ENCODE data around the gene COX4I2.
A peak's percentile ranks its signal among the peaks of the same experiment; 100 is the strongest.
"Not testable (repeated sequence)": the region's sequence is repeated elsewhere in the genome, so short reads cannot be mapped to it uniquely, and the experiment has no call there.

The COX4I2 gene

GRCh38 chr20:31606804-31607639 lies 30.7 kb upstream of the COX4I2 start:
- DNase-seq, result peak; percentile 65

GRCh38 chr20:31607640-31608250 lies 30.0 kb upstream of the COX4I2 start:
- no peak for DNase-seq

DNA sequence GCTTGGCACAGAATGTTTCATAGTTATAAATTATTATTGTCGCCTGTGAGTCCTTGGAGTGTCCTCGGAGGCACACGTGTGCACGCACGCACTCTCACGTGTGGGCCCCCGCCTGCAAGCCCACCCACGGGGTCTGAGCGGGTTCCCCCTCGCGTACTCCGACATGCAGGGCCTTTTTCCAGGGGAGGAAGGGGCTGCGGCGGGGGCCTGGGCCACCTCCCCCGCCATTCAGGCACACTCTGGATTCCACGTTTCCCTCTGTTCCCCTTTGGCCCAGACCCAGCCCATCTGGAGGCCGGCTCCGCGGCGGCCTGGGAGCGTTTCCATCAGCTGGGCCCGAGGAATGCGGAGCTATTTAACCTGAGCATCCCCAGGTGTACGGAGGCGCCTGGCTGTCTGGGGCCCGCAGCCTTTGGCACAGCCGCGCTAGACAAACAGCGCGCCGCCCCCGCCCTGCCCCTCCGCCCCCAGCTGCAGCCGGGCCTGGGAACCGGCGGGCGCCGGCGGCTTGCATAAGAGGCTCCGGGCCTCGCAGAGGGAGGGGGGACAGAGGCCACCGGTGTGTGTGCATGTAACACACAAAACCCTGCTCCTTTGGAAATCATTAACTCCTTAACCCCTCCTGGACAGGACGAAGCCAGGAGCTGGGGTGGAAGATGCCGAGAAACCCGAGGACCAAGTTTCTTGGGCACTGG lies 29.3 kb upstream of the COX4I2 start:
- DNase-seq, result peak; percentile 86

DNA sequence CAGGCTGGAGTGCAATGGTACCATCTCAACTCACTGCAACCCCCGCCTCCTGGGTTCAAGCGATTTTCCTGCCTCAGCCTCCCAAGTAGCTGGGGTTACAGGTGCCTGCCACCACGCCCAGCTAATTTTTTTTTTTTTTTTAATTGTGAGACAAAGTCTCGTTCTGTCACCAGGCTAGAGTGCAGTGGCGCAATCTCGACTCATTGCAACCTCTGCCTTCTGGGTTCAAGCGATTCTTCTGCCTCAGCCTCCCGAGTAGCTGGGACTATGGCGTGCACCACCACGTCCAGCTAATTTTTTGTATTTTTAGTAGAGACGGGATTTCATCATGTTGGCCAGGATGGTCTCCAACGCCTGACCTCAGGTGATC lies 25.5 kb upstream of the COX4I2 start:
- DNase-seq, result not testable (repeated sequence)

- DNase-seq, result no peak
These were observed 22.3 kb upstream of the COX4I2 start for GRCh38 chr20:31615416-31615815.

DNA sequence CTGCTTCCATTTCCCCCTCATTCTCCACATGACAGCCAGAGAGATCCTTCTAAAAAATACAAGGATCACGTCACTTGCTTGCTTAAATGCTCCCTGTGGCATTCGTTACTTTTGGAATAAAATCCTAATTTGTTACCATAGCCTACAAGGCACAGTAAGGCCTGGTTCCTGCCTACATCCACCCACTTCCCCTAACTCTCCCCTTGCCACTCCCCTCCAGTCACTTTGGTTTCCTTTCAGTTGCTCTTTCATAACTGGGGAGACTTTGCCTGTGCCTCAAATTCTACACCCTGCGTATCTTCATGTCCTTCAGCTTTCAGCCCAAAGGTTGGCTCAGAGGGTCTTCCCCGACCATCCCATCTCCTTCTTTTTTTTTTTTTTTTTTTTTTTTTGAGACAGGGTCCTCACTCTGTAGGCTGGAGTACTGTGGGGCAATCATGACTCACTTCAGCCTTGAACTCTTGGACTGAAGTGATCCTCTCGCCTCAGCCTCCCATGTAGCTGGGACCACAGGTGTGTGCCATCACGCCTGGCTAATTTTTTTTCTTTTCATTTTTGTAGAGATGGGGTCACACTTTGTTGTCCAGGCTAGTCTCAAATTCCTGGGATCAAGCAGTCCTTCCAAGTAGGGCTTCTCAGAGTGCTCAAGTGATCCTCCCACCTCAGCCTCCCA lies 20.1 kb upstream of the COX4I2 start:
- no peak for DNase-seq

DNA sequence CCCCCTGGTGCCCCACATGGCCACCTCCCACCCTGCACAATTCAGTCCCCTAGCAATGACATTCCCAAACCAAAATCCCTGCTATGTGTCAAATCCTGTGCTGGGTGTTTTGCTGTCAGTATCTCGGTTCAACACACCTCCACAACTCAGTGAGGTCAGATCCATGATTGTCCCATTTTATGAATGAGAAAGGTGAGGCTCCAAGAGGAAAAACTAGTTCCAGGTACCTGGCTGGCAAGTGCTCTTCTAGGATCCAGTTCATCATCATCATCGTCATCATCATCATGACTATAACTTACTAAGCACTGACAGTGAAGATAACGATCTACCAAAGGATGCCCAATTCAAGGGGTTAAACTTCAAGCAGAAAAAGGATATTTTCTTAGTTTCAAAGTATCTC lies 17.5 kb upstream of the COX4I2 start:
- DNase-seq, result no peak

GRCh38 chr20:31623123-31623505 lies 14.6 kb upstream of the COX4I2 start:
- not testable (repeated sequence) for DNase-seq

GRCh38 chr20:31626534-31626933 lies 11.2 kb upstream of the COX4I2 start:
- DNase-seq, result not testable (repeated sequence)

DNA sequence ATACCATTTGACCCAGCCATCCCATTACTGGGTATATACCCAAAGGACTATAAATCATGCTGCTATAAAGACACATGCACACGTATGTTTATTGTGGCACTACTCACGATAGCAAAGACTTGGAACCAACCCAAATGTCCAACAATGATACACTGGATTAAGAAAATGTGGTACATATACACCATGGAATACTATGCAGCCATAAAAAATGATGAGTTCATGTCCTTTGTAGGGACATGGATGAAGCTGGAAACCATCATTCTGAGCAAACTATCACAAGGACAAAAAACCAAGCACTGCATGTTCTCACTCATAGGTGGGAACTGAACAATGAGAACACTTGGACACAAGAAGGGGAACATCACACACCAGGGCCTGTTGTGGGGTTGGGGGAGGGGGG lies 9.7 kb upstream of the COX4I2 start:
- DNase-seq, result not testable (repeated sequence)

DNA sequence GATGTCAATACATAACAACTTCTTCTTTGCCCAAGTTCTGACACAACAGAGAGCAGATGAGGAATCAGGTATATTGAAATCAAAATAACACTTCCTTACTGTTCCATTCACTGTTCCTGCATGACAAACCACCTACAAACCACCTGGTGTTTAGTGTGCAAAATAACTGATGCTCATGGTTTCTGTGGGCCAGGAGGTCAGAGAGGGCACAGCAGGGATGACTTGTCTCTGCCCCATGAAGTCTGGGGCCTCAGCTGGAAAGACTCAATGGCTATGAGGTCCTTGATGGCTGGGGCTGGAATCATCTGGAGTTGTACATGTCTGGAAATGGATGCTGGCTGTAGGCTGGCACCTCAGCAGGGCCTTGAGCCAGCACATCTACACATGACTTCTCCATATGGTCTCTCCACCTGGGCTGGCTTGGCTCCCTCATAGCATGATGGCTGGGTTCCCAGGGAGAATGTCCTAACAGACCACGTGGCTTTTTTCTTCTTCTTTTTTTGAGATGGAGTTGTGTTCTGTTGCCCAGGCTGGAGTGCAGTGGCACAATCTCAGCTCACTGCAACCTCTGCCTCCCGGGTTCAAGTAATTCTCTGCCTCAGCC lies 7.4 kb upstream of the COX4I2 start:
- DNase-seq, result no peak

DNA sequence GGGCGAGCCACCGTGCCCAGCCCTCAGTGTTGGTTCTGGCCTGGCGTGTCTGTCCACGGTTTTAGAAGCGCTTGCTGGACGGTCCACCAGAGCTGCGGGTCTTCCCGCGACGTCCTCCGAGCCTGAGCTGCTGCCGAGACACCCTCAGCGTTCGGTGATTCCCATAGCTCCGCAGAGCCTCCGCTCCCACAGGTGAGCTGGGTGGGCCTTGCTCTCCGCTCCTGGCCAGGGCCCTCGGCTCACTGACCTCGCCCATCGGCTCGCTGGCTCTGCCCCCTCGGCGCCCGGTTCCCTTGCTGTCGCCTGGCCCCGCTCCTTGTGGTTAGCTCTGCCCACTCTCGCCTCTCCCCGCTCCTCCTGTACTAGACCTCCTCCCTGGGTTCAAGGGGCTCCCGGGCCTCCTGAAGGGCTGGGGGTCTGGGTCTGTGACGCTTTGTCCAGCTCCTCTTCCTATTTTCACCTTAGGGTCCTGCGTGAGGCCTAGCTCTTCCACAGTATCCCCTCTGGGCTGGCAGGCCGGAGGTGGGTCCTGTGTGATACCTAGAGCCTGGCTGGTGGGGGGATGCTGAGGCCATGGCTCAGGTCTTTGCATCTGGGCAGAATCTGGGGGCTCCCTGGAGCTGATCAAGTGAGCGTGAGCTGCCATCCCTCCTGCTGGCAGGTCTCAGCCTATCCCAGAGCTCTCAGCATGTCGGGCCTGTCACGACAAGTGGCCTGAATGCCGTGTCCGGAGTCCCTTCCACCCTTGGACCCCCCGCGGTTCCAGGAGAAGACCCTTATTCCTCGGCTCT lies 5.0 kb upstream of the COX4I2 start:
- DNase-seq, result no peak

DNA sequence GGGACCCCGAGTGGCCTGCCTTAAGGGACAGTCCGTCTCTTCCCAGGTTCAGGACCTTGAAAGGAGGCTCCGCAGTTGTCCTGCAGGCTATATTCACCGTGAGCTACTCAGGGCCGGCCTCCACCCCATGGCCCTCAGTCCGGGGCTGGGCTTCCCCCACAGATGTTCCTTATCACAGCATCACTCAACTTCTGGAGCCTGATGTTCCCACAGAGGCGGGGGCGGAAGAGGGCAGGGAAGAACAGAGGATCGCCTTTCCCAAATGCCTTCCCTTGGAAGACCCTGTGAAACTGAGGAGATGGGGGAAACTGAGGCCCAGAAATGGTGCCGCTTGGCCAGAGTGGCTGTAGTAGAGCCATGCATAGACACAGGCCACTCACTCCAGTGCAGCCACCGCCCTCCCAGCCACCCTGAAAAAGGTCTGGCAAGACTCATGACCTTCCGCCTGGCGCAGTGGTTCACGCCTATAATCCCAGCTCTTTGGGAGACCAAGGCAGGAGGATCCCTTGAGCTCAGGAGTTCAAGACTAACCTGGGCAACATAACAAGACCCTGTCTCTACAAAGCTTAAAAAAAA lies 4.3 kb upstream of the COX4I2 start:
- DNase-seq, result no peak

- DNase-seq, result no peak
These were observed 605 bp downstream of the COX4I2 start for GRCh38 chr20:31638317-31638716.

DNA sequence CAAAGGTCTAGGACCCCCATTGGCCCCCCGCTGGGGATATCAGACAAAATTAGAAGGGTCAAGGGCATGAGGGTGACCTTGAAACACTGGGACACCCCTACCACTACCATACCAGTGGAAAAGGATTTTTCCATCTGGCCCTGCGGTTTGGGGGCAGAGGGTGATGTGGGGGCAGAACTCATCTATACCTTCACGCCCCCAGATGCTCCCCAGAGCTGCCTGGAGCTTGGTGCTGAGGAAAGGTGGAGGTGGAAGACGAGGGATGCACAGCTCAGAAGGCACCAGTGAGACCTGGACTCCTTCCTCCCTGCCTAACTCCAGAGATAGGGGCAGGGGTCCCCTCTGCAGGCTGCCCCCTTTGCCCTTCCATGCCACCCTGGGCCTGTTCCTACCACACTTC lies 1.1 kb downstream of the COX4I2 start:
- DNase-seq, result no peak

DNA sequence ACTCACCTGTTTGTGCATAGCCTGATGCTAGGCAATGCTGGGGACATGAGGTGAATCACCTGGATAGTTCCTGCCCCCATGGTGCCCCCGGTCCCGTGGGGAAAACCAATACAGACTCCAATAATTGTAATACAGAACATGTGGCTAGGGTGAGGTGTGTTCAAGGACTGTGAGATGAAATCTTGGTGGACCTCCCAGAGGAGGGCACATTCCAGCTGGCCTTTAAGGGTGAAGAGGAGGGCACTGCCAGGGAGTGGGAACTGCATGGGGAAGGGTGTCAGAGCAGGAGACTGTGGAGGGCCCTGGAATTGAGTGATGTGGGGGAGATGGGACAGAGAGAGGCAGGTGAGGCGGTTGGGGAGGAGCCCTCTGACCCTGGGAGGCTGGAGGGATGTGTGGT lies 2.5 kb downstream of the COX4I2 start:
- DNase-seq, result no peak

DNA sequence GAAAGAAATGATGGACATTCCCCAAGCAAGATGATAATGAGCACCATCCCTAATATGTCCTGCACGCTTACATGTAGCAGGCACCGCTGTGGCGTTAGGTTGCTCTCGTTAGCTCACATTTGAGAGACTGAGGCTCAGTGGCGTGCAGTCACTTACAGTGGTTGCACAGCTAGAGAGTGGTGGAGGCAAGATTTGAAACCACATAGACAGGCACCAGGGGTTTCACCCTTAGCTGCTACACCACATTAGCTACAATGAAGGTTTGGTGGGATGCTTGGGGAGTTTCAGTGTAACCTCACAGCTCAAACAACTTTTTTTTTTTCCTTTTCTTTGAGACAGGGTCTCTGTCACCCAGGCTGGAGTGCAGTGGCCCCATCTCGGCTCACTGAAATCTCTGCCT lies 3.7 kb downstream of the COX4I2 start:
- DNase-seq, result no peak

GRCh38 chr20:31642837-31643236 lies 5.1 kb downstream of the COX4I2 start:
- no peak for DNase-seq

GRCh38 chr20:31643522-31643921 lies 5.8 kb downstream of the COX4I2 start:
- DNase-seq, result no peak

DNA sequence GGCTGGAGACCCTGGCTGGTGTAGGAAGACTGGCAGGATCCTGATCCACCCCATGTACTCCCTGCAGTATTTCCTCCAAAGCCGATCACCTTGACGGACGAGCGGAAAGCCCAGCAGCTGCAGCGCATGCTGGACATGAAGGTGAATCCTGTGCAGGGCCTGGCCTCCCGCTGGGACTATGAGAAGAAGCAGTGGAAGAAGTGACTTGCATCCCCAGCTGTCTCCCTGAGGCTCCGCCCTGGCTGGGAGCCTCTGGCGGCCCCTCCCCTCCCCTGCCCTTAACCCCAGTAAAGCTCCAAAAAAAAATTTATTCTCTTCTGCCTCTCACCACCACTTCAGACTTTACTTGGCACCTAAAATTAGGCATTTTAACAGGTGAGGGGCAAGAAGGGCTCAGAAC lies 7.0 kb downstream of the COX4I2 start:
- no peak for DNase-seq

DNA sequence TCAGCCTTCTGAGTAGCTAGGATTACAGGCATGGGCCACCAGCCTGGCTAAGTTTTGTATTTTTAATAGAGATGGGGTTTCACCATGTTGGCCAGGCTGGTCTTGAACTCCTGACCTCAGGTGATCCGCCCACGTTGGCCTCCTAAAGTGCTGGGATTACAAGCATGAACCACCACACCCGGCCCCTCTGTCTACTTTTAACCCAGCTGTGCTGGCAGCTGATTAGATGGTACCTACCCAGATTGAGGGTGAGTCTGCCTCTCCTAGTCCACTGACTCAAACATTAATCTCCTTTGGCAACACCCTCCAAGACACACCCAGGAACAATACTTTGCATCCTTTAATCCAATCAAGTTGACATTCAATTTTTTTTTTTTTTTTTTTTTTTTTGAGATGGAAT lies 10.4 kb downstream of the COX4I2 start:
- not testable (repeated sequence) for DNase-seq

All from right kidney (tissue), 1 donor.